GM18520 (cell line): ENCODE measurements around the gene RPL36AL.

Source experiments
- ATAC-seq: cut with Tn5 transposase; IDR thresholded peaks from one replicate; pipeline ENCODE4 v1.9.1; 2021; ENCODE audit not compliant: unreplicated experiment

Gene RPL36AL

GRCh38 chr14:49581209-49582112 is 39.0 kb downstream of the RPL36AL start:
- no peak for ATAC-seq

DNA sequence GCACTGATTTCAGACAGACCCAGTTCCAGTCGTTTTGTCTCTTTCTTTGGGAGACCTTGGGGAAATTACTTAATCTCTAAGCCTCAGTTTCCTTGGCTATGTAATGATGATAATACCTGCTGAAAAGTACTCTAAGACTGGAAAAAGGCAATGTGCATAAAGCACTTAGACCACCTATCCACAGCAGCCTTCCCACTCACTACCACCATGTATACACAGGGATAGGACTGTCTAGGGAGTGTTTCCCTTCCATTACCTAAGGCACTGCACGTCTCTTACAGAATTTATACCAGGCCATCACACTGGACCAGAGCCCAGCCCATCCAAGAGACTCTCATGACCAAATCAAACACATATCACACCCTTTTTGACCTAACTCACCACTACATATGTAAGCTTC is 40.6 kb downstream of the RPL36AL start:
- no peak for ATAC-seq

GRCh38 chr14:49578141-49578540 is 42.3 kb downstream of the RPL36AL start:
- no peak for ATAC-seq

DNA sequence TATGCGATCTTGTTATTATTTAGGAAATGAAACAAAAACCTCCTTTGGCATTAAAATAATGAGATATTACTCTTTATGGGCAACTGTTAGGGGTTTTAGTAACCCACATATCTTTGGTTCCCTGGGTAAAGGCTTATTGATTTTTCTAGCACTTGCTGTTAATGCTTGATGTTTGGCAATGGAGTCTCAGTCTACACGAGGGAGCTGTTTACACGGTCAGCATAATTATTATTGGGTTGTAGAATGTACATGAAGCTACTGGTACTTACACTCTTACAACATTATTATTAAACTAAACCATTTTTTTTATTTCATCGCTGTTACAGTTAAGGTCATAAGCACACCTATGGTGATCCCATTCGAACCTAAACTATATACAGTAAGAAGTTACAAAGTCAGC is 46.4 kb downstream of the RPL36AL start:
- ATAC-seq: no peak

DNA sequence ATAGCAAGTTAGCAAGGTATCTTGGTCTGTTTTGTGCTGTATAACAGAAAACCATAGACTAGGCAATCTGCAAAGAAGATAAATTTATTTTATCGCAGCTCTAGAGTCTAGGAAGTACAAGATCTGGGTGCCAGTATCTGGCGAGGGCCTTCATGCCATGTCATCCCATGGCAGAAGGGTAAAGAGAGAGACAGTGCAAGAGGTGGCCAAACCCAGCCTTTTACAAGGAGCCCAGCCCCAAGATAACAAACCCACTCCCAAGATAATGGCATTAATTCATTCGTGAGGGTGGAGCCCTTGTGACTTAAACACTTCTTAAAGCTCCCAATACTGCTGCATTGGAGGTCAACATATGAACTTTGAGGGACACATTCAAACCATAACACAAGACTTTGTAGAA is 51.1 kb downstream of the RPL36AL start:
- ATAC-seq: no peak
